Mucosa of stomach (tissue), 1 donor: ENCODE results near the gene KRABD2.
"Not testable (repeated sequence)": the region's sequence is repeated elsewhere in the genome, so short reads cannot be mapped to it uniquely, and the experiment has no call there.

Experiments used
- H3K27me3 ChIP-seq: one replicate; pipeline ENCODE4 v1.7.0; 2013; ENCODE audit warnings: mild to moderate bottlenecking, low read length; ENCODE audit not compliant: control insufficient read depth, insufficient read depth
- H3K36me3 ChIP-seq: one replicate; pipeline ENCODE4 v1.7.0; 2013; ENCODE audit warnings: low read length; ENCODE audit not compliant: control insufficient read depth, insufficient read depth
- H3K4me1 ChIP-seq: one replicate; pipeline ENCODE4 v1.7.0; 2013; ENCODE audit warnings: mild to moderate bottlenecking, low read length; ENCODE audit not compliant: control insufficient read depth, insufficient read depth
- H3K4me3 ChIP-seq: one replicate; pipeline ENCODE4 v1.7.0; 2013; ENCODE audit warnings: low read length
- H3K9ac ChIP-seq: one replicate; pipeline ENCODE4 v1.7.0; 2013; ENCODE audit warnings: mild to moderate bottlenecking, low read length, moderate library complexity
- H3K9me3 ChIP-seq: one replicate; pipeline ENCODE4 v1.7.0; 2013; ENCODE audit warnings: mild to moderate bottlenecking, low read length, moderate library complexity; ENCODE audit not compliant: control insufficient read depth
- donor health status: Pancreatic carcinoma.

Gene KRABD2

DNA sequence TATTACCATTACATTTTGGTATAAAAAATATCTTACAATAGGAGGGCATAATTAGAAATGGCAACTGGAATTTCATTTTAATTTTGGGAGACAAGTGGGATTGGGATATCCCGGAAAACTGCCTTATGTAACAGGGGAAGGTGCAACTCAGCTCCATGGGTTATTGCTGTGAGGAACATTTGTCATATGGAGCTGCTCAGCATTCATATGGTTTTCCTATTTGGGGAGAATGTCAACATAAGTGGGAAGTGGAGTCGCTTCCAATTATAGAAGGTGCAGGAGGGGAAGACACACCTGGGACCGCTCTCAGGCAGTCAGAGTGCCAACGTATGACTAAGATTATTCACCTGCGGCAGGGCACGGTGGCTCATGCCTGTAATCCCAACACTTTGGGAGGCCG lies 26.2 kb downstream of the KRABD2 start:
- no peak overlapping the region for H3K9ac ChIP-seq
- H3K4me1 ChIP-seq: peaks cover 4% of the 10 kb centered on the region
- no peaks in the 10 kb centered on the region for H3K36me3 ChIP-seq
- peaks cover 5% of the 10 kb centered on the region for H3K27me3 ChIP-seq
- H3K4me3 ChIP-seq: no peak overlapping the region
- no peaks in the 10 kb centered on the region for H3K9me3 ChIP-seq

DNA sequence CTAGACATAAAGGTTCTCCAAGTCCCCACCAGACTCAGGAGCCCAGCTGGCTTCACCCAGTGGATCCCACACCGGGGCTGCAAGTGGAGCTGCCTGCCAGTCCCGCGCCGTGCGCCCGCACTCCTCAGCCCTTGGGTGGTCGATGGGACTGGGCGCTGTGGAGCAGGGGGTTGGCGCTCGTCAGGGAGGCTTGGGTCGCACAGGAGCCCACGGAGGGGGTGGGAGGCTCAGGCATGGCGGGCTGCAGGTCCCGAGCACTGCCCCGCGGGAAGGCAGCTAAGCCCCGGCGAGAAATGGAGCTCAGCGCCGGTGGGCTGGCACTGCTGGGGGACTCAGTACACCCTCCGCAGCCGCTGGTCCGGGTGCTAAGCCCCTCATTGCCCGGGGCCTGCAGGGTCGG lies 29.5 kb downstream of the KRABD2 start:
- H3K36me3 ChIP-seq, H3K4me3 ChIP-seq, H3K4me1 ChIP-seq, H3K9ac ChIP-seq, H3K9me3 ChIP-seq, H3K27me3 ChIP-seq: not testable (repeated sequence)

DNA sequence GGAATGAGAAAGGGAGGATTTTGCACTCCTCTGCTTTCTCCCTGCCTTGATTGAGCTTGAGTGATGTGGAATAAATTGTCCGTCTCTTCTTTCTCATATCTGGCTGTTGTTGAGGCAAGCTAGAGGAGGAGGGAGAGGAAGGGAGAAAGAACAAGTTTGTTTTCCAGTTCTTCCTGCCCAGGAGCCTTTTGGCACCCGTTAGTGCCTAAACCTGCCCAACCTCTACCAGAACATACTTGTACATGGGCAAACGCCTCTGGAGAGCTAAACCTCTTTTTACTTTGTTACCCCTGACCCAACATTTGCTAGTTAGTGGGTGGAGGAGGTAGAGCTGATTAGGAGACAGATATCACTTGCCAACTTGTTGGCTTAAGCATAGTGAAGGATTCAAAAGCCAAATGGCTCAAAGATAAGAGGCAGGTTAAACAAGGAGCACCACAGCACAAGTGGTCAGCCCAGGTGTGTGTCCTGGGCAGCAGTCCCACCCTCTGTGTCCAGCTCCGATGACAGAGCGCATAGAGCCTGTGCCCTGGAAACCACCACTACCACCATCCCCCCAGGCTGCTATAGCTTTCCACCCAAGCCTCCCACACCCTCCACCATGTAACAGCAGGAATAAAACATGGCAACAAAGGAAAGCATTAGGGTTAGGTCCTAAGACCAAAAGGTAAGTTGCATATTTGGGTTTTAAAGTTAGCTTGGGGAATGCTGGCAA lies 30.4 kb downstream of the KRABD2 start:
- no peak overlapping the region for H3K4me3 ChIP-seq
- peaks cover 5% of the 10 kb centered on the region for H3K27me3 ChIP-seq
- no peak overlapping the region for H3K9ac ChIP-seq
- peaks cover 4% of the 10 kb centered on the region for H3K4me1 ChIP-seq
- H3K36me3 ChIP-seq: no peaks in the 10 kb centered on the region
- H3K9me3 ChIP-seq: no peaks in the 10 kb centered on the region

DNA sequence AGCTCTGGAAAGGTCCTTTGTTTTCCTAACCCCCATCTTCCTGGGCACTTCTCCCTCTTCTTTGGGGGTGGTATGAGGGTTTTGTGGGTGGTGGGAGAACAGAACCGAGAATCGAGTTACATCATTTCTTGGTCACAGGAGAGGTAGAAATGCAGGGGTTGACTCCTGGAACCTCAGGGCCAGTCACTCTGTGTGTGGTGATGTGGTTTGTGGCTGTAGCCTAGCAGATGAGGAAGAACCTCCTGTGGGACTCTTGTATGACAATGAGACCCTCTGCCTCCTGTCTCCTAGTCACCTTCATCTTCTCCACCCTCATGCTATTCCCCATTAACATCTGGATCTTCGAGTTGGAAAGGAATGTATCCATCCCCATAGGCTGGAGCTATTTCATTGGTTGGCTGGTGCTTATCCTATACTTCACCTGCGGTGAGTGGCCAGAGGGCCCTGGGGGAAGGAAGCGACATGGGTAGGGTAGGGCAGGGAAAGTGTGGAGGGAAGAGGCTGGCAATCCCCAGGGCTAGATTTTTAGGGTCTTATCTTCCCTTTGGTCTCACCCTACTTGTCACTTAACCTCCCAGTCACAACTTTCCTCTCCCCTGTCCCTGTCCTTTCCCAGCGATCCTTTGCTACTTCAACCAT lies 31.3 kb downstream of the KRABD2 start:
- H3K9ac ChIP-seq: no peak overlapping the region
- peaks cover 5% of the 10 kb centered on the region for H3K27me3 ChIP-seq

DNA sequence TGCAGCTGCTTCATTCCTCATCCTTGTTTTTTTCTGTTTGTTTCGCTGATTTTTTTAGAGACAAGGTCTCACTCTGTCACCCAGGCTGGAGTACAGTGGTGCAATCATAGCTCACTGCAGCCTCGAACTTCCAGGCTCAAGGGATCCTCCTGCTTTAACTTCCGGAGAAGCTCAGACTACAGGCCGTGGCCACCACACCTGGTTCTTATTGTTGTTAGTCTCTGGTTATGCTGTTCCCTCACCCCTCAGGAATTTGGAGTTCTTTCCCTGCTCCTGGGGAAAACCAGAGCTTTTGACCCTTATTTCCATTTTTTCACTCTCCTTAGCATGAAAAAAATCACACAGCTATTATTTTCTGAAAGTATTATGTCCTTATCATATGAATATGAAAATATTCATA lies 35.0 kb downstream of the KRABD2 start:
- Histone ChIP-seq H3K9ac (no peak overlapping the region), H3K27me3 (no peaks in the 10 kb centered on the region), H3K9me3 (no peaks in the 10 kb centered on the region), H3K4me3 (no peak overlapping the region), H3K4me1 (peaks cover 3% of the 10 kb centered on the region), H3K36me3 (no peaks in the 10 kb centered on the region)

More for the DNA sequence above, 31.3 kb downstream of the KRABD2 start:
- Histone ChIP-seq H3K4me1 (peaks cover 4% of the 10 kb centered on the region), H3K4me3 (no peak overlapping the region), H3K9me3 (no peaks in the 10 kb centered on the region), H3K36me3 (no peaks in the 10 kb centered on the region)

DNA sequence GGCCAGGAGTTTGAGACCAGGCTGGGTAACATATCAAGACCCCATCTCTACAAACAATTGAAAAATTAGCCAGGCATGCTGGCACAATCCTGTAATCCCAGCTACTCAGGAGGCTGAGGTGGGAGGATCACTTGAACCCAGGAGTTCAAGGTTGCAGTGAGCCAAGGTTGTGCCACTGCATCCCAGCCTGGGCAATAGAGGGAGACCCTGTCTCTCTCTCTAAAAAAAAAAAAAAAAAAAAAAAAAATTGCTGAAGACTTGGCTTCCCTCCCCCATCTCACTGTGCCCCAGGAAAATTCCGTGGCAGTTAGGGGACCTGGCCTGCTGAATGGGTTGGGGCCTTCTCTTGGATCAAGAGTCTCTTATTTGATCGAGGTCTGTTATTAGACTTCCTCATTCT lies 37.0 kb downstream of the KRABD2 start, which contains the start of gene ODF4:
TSS of gene ODF4 (plus strand) at position 301 of the 400 bp plus-strand sequence. CDS start 212 bp downstream, outside the sequence.
- no peaks in the 10 kb centered on the region for H3K4me1 ChIP-seq
- H3K4me3 ChIP-seq: no peak within 1 kb of the TSS
- no peak within 1 kb of the TSS for H3K9ac ChIP-seq
- no peaks in the 10 kb centered on the region for H3K27me3 ChIP-seq
- H3K36me3 ChIP-seq: no peaks in the 10 kb centered on the region
- H3K9me3 ChIP-seq: no peaks in the 10 kb centered on the region

DNA sequence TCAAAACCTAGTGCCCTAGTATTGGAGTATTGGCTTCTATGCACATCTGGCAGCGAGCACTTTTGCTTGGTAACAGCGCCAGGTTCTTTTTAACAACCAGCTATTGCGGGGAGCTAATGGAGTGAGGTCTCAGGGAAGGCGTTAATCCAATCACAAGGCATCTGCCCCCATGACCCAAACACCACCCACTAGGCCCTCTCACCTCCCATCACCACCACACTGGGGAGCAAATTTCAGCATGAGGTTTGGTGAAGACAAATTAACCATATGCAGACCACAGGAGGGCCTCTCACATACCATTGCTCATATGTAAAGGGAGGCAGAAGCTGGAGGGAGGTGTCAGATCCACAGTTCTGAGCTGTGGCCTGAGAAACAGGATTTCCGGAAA lies 37.8 kb downstream of the KRABD2 start:
- no peak overlapping the region for H3K9ac ChIP-seq
- H3K4me1 ChIP-seq: no peaks in the 10 kb centered on the region
- H3K4me3 ChIP-seq: no peak overlapping the region
- no peaks in the 10 kb centered on the region for H3K36me3 ChIP-seq
- no peaks in the 10 kb centered on the region for H3K9me3 ChIP-seq
- H3K27me3 ChIP-seq: no peaks in the 10 kb centered on the region

DNA sequence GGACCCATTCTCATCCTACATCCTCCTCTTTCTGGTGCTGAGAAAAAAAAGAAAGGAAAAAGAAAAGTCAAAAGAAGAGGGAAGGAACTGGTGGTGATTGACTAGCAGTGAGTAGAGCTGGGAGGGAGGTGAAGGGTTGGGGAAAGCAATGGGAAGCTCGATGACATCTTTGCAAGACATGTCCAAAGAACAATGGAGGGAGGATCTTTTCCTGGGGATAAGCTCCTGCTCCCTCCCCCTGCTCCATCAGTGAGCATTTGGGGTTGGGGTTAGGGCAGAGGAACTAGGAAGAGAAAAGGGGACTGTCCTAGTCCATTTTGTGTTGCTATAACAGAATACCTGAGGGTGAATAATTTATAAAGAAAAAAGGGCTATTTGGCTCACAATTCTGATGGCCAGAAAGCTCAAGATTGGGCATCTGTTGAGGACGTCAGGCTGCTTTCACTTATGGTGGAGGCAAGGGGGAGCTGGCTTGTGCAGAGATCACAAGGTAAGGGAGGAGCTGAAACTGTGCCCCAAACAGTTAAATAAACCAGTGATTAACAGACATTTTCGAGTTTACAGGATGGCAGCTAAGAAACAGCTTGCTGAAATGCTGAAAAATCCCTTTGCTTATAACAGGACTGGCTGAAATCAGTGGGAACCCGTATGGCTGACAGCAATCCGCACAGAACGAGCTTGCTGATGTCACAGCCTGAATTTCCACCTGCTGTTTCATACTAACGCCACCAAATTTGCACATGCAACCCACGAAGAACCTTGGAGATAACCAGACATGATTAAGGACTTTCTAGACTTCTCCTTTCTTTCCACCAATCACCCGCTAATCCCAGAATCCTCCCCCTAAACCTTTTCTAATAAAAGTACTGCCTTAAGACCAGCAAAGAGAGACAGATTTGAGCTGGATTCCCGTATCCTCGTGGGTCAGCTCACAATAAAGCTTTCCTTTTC lies 38.4 kb downstream of the KRABD2 start:
- H3K36me3 ChIP-seq: no peaks in the 10 kb centered on the region
- H3K9ac ChIP-seq: no peak overlapping the region
- H3K4me1 ChIP-seq: no peaks in the 10 kb centered on the region
- no peaks in the 10 kb centered on the region for H3K9me3 ChIP-seq
- H3K4me3 ChIP-seq: no peak overlapping the region
- no peaks in the 10 kb centered on the region for H3K27me3 ChIP-seq

DNA sequence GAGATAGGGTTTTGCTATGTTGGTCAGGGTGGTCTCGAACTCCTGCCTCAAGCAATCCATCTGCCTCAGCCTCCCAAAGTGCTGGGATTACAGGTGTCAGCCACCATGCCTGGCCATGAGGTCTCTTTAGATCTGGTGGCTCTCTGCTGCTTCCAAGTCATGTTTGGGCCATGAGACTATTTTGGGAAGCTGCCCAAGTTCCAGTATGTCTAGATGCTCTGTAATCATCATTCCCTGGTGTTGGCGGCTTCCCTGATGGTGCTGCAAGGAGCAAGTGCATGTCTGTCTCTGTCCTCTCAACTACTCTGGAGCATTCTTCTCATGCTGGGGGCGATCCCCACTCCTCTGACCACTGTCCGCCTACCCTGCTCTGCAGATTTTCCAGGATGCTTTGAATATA lies 43.2 kb downstream of the KRABD2 start:
- no peak overlapping the region for H3K4me3 ChIP-seq
- H3K9me3 ChIP-seq: no peaks in the 10 kb centered on the region
- H3K27me3 ChIP-seq: no peaks in the 10 kb centered on the region
- H3K36me3 ChIP-seq: no peaks in the 10 kb centered on the region
- no peak overlapping the region for H3K9ac ChIP-seq
- H3K4me1 ChIP-seq: no peaks in the 10 kb centered on the region

DNA sequence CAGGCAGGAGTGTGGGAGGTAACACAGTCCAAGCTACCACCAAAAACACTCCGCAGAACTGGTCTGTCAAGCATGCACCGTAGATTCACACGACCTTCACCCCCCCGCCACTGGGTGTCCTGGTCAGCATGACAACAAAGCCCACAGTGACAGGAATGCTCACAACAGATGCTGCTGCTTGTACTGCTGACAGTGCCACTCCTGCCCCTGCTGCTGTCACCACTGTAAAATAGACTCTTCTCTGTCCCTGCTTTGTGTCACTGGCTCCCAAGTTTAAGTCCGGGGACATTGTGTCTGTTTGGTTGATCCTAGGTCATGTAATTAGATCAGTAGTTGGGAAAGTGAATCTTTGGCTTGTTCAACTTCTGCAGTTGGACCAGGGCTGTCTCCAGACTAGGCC lies 43.8 kb downstream of the KRABD2 start:
- Histone ChIP-seq H3K9ac (no peak overlapping the region), H3K27me3 (no peaks in the 10 kb centered on the region), H3K4me3 (no peak overlapping the region), H3K9me3 (no peaks in the 10 kb centered on the region), H3K36me3 (no peaks in the 10 kb centered on the region), H3K4me1 (no peaks in the 10 kb centered on the region)

DNA sequence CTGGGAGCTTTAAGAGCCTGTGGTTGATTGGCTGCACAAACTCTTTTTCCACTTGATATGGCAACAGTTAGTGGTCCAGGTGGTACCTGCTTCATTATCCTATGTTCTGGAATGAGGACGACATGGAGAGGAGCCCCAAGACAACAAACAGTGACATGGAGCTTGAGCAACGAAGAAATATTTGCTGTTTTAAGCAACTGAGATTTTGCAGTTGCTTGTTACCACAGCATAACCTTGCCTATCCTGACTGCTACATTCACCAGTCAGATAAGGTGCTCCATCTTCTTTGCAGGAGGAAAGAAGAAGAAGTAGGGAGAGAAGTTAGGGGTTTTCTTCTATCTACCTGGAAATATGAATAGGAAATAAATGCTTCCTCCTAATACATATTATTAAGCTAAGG lies 44.4 kb downstream of the KRABD2 start:
- Histone ChIP-seq H3K36me3 (no peaks in the 10 kb centered on the region), H3K4me1 (peaks cover 2% of the 10 kb centered on the region), H3K9ac (no peak overlapping the region), H3K9me3 (no peaks in the 10 kb centered on the region), H3K27me3 (peaks cover 5% of the 10 kb centered on the region), H3K4me3 (no peak overlapping the region)

DNA sequence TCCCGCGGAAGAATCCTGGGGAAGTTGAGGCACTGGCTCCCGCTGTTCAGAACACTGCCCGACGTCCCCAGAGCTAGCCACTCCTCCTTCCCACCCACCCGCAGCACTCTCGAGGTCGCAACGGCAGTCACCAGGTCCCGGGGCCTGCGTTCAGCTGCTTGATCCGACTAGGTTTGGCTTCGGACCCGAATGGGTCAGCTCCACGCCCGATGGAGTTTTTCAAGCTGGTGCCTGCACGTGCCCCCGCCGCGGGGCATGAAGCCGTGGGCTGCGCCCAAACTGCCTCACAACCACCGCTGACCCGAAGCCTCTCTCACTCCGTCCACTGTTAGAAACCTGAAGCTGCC lies 49.2 kb downstream of the KRABD2 start:
- peaks cover 9% of the 10 kb centered on the region for H3K4me1 ChIP-seq
- H3K4me3 ChIP-seq: peak overlapping the region; percentile 36
- peaks cover 22% of the 10 kb centered on the region for H3K27me3 ChIP-seq
- peak overlapping the region; percentile 59 for H3K9ac ChIP-seq
- no peaks in the 10 kb centered on the region for H3K36me3 ChIP-seq
- H3K9me3 ChIP-seq: no peaks in the 10 kb centered on the region
